HG03521 (cell line): ENCODE measurements around the gene COQ4.

Experiments
- ATAC-seq: cut with Tn5 transposase; IDR thresholded peaks from one replicate; pipeline ENCODE4 v1.9.1; 2021; ENCODE audit warnings: mild to moderate bottlenecking, moderate library complexity; ENCODE audit not compliant: unreplicated experiment

The COQ4 gene

DNA sequence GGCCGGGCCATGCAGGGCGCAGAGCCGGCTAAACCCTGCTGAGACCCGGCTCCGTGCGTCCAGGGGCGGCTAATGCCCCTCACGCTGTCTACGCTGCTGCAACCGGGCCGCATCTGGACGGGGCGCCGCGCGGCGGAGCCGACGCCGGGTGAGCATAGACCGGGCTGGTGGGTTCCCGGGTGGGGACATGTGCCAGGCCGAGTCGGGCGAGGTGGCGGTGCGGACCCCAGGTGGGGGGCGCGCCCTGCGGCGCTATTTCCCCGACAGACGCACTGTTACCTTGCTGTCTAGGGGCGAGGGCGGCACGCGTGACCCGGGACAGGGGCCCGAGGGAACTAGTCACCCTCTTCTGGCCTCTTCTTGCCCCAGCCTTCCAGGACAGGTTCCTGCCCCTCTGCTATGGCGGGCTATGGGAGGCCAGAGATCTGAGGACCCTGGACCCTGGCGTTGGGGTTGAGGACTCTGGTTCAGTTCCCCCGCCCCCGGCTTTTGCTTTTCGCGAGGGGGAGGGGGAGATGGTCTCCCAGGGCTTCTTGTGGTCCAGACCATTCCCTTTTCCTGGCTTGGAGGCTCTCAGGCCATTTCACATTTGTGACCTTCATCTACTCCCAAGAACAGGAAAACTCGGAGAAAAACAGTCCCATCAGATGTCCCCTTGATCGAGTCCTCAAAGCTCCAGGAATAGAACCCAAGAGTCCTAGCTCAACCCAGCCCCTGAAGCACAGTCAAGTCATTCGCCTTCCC lies 18.2 kb downstream of the COQ4 start:
- no peak for ATAC-seq

DNA sequence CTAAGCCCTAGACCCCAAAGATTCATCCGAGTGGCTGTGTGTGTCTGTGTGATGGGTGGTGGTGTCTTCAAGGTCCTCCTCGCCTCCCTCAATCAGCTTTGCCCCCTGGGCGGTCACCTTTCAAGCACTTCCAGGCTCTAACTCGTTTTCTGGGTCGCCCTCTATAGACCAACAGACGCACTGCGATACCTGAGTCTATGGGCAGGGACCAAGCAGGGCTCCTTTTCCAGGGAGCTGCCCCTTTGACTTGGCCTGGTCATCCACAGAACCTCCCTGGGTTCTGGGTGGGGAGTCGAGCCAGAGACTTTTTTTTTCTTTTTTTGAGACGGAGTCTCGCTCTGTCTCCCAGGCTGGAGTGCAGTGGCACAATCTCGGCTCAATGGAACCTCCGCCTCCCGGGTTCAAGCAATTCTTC lies 18.8 kb downstream of the COQ4 start:
- peak; percentile 35 for ATAC-seq

GRCh38 chr9:128342971-128343680 lies 20.5 kb downstream of the COQ4 start:
- no peak for ATAC-seq

GRCh38 chr9:128343855-128344254 lies 21.2 kb downstream of the COQ4 start:
- ATAC-seq, result no peak

- no peak for ATAC-seq
Observed at GRCh38 chr9:128344931-128345605, 22.4 kb downstream of the COQ4 start.

DNA sequence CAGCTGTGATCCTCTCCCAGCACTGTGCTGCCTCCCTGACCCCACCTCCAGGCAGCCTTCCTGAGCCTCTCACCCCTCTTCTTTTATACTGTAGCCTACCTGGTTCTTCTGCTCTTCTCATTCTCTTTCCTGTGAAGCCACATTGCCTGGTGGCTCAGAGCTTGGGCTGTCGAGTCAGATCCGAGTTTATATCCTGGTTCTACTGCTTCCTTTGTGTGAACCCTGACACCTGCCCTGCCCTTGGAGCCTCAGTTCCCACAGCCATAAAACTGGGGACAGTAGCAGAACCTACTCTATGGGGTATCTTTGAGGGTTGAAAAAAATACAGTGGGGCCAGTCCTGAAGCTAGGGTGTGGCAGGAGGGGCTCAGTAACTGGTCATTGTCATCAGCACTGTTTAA lies 26.5 kb downstream of the COQ4 start:
- no peak for ATAC-seq

GRCh38 chr9:128349772-128350171 lies 27.1 kb downstream of the COQ4 start:
- ATAC-seq, result no peak

- ATAC-seq, result no peak
Observed at GRCh38 chr9:128355451-128355850, 32.8 kb downstream of the COQ4 start.

GRCh38 chr9:128358090-128358489 lies 35.5 kb downstream of the COQ4 start:
- no peak for ATAC-seq

DNA sequence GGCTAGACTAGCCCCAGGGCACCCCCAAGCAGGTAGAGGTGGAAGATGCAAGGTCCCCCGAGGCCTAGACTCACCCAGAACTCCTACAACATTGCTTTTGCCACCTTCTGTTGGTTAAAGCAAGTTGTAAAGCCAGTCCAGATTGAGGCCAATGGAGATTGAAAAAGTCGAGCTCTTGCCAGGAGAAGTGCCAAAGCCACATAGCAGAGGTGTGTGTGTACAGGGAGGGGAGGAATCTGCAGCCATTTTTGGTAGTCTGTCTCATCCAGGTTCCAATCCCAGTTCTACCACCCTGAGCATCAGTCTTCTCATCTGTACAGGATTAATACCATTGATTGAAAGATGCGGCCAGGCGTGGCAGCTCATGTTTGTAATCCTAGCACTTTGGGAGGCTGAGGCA lies 36.2 kb downstream of the COQ4 start:
- no peak for ATAC-seq

DNA sequence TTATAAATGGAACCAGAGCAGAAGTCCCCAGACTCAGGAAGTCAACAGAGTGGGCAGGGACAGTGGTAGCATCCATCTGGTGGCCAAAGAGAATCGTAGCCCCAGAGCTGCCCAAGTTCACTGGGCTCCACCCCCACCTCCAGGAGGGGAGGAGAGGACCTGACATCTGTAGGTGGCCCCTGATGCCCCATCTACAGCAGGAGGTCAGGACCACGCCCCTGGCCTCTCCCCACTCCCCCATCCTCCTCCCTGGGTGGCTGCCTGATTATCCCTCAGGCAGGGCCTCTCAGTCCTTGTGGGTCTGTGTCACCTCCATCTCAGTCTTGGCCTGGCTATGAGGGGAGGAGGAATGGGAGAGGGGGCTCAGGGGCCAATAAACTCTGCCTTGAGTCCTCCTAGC lies 38.2 kb downstream of the COQ4 start:
- ATAC-seq, result no peak

- ATAC-seq, result no peak
Observed at GRCh38 chr9:128361296-128361985, 38.8 kb downstream of the COQ4 start.

- ATAC-seq, result peak; percentile 54
Observed at GRCh38 chr9:128361986-128362646, 39.5 kb downstream of the COQ4 start.

DNA sequence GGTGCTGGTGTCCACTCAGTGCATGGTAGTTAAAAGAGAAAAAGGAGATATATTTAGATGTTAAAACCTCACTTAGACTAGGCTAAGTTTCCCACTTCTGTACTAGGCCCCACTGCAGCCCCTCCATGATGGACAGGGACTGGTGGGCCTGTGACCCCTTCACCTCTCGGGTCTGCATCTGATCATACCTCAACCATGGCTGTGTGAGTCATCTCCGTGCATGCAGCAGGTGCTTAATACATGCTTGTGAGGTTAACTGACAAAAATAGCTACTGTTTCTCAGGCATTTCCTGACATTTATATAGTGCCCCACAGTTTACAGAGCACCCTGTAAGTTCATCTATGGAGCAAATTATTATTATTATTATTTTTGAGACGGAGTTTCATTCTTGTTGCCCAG lies 40.1 kb downstream of the COQ4 start:
- no peak for ATAC-seq

DNA sequence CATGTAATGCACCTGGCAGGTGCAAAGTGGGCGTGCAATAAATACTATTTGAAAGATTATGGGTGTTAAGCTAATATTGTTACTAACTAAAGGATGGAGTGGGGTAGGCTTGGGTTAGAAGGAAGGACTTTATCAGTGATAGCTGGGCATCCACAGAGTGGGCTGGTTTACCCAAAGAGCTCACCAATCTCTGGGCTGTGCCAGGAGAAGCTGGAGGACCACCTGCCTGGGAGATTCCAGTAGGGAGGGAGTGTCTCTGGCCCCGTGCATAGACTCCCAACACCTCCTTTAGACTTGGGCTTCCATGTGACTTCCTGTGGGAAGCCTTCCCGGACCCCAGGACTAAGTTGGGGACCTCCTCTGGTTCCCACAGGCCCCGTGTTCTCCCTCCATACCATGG lies 42.9 kb downstream of the COQ4 start:
- no peak for ATAC-seq

DNA sequence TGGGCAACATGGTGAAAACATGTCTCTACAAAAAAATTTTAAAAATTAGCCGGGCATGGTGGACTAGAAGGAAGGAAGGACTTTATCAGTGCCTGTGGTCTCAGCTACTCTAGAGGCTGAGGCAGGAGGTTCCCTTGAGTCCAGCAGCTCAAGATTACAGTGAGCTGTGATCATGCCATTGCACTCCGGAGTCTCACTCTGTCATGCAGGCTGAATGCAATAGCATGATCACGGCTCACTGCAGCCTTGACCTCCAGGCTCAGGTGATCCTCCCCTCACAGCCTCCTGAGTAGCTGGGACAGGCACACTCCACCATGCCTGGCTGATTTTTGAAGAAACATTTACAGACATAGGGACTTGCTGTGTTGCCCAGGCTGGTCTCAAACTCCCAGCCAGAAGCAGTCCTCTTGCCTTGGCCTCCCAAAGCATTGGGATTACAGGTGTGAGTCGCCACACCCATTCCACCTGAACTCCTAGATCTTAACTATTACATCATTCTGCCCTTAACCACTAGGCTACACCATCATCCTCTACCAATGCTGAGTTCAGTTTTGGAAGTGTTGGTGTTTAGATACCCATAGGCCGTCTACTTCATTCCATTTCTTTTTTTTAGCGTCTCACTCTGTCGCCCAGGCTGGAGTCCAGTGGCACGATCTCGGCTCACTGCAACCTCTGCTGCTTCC lies 46.5 kb downstream of the COQ4 start:
- ATAC-seq, result no peak

DNA sequence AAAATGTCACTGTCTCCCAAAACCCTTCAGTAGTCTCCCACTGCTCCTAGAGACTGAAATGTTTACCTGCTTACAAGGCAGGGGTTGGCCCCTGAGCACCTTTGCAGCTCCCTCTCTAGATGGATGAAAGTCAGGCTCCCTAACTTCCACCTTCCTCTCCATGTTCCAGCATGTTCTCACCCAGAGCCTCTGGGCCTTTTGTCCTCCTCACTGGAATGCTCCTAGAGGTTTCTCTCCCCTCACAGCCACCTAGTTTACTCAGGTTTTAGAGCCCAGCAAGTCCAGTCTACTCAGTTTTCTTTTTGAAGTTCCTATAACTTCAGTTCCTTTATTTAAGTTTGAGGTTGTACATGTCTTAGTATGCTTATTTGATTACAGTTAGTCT lies 47.7 kb downstream of the COQ4 start:
- ATAC-seq, result no peak

GRCh38 chr9:128370752-128371629 lies 48.4 kb downstream of the COQ4 start, which contains the start of gene URM1:
Gene URM1, plus strand, starts transcription at chr9:128371374. Its CDS starts 7 bp downstream, at chr9:128371381.
- peak; percentile 91 for ATAC-seq

GRCh38 chr9:128371630-128372117 lies 49.0 kb downstream of the COQ4 start:
- no peak for ATAC-seq
